Fibroblast of villous mesenchyme (primary cell): ENCODE data around the gene ANKRD11. TPM values are rescaled to one million over a fixed set of nuclear protein-coding genes. Genes with fewer than 3 reads are reported as not detected.
A peak's percentile ranks its signal among the peaks of the same experiment; 100 is the strongest.

Source experiments
- DNase-seq: peaks from one replicate; pipeline ENCODE4 v3.0.0-alpha.2; 2010; ENCODE audit warnings: low read depth
- H3K4me3 ChIP-seq: 2 replicates; pipeline ENCODE4 v1.5.1; 2011; ENCODE audit warnings: low read depth, mild to moderate bottlenecking, low read length
- CTCF ChIP-seq: IDR thresholded peaks from 2 replicates; pipeline ENCODE4 v1.5.1; 2012; ENCODE audit warnings: low read depth, mild to moderate bottlenecking, low read length; ENCODE audit not compliant: insufficient read depth
- total RNA-seq: library from RNA; depleted of rRNA; stranded (reverse); fragments of >200 nt; gene quantifications from 2 replicates; pipeline ENCODE4 v1.2.3, GENCODE V29; 2012

The ANKRD11 gene
- total RNA-seq, 1 donor, result 69.5 TPM

DNA sequence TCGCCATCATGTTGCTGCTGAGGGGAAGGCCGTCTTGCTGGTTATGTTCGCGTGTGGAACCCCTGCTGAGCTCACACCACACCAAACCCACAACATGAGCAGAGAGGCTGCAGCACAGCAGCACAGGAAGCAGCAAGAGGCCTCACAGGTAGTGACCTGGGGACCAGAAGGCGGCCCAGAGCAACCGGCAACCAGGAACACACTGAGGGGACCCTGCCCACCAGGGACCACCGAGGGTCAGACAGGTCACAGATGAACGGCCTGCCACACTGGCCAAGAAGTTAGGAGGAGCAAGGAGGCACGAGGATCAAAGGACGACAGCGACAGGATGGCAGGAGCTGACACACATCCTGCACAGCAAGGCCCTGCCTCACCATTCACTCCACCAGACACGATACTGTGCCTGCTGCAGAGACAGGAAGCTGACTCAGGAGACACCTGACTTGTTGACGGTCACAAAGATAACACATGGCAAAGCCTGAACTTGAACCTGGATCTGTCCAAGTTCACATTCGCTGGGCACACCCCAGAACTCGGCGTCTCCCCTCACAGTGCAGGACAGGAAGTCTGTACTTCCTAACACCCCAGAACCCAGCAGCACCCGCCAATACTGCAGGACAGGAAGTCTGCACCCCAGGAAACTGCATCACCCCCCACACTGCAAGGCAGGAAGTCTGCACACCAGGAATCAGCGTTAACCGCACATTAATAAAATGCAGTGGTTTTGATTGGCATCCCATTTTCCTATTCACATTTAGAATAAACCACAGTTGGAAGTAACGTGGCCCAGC lies 174.4 kb downstream of the ANKRD11 start:
- peak; percentile 87 for DNase-seq
- TF ChIP-seq CTCF, result no peak
- no peak overlapping the region for H3K4me3 ChIP-seq

DNA sequence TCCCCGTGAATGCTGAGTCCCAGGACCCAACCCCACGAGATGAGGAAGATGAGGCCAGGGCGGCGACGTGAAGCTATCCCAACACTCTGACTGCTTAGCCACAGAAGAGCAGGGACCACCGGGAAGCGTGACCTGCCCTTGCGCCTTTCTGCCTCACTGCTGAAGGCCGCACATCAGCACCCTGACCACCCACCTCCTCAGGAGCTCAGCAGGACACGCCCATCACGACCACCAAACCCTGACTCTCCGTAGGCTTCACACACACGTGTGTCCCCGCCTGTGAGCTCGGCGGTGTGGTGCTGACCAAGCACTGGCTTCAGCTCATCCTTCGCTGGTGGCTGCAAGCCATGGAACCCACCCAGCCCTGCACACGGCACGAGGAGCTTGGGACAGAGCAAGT lies 175.1 kb downstream of the ANKRD11 start:
- no peak for DNase-seq
- TF ChIP-seq CTCF, result no peak

GRCh38 chr16:89314854-89315253 lies 175.5 kb downstream of the ANKRD11 start:
- no peak for DNase-seq
- H3K4me3 ChIP-seq, result no peak overlapping the region
- TF ChIP-seq CTCF, result no peak

More for the DNA sequence above, 175.1 kb downstream of the ANKRD11 start:
- H3K4me3 ChIP-seq, result no peak overlapping the region

GRCh38 chr16:89314357-89314756 lies 176.0 kb downstream of the ANKRD11 start:
- no peak for TF ChIP-seq CTCF
- no peak for DNase-seq
- no peak overlapping the region for H3K4me3 ChIP-seq

GRCh38 chr16:89313583-89313982 lies 176.8 kb downstream of the ANKRD11 start:
- TF ChIP-seq CTCF, result no peak
- DNase-seq, result no peak
- H3K4me3 ChIP-seq, result no peak overlapping the region

GRCh38 chr16:89312598-89313299 lies 177.6 kb downstream of the ANKRD11 start:
- H3K4me3 ChIP-seq, result no peak overlapping the region
- TF ChIP-seq CTCF, result no peak
- DNase-seq, result no peak
